ENCODE results near the gene GNB3.
"Not testable (repeated sequence)": the region's sequence is repeated elsewhere in the genome, so short reads cannot be mapped to it uniquely, and the experiment has no call there.

Gene GNB3

DNA sequence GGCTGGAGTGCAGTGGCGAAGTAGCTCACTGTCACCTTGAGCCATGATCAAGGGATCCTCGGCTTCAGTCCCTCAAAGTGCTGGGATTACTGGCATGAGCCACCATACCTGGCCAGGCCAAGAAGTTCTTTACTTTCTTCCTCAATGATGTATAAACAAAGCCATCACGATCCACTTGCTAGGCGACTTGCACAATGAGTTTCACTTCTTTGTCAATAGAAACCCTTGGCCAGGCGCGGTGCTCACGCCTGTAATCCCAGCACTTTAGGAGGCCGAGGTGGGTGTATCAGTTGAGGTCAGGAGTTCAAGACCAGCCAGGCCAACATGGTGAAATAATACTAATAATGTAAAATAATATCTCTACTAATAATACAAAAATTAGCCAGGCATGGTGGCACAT, 46.7 kb downstream of the GNB3 start:
- no peak for DNase-seq

DNA sequence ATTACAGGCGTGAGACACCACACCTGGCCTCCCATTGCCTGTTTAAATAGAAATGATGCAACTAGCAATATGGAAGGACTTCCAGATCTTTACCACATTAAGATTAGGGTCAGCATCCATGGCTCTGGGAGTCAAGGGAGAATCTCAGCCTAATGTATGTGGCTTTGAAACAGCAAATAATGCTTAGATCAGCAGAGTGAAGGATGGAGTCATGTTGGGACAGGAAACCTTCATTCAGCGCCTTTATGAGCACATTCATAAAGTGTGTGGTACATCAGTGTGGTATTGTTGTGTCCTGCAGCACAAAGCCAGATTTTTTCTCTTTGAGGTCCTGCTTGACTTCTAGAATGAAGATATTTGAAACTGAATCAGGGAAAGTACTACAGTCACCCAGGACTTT, 47.6 kb downstream of the GNB3 start:
- DNase-seq, result no peak

DNA sequence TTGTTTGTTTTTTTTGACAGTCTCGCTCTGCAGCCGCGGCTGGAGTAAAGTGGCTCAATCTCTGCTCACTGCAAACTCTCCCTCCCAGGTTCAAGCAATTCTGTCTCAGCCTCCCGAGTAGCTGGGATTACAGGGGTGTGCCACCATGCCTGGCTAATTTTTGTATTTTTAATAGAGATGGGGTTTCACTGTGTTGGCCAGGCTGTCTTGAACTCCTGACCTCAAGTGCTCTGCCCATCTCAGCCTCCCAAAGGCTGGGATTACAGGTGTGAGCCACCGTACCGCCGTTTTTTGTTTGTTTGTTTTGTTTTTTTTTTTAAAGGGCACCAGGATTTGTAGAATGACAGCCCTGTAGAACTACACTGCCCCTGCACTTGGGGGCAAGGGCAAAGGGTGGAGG, 48.1 kb downstream of the GNB3 start:
- DNase-seq, result not testable (repeated sequence)

DNA sequence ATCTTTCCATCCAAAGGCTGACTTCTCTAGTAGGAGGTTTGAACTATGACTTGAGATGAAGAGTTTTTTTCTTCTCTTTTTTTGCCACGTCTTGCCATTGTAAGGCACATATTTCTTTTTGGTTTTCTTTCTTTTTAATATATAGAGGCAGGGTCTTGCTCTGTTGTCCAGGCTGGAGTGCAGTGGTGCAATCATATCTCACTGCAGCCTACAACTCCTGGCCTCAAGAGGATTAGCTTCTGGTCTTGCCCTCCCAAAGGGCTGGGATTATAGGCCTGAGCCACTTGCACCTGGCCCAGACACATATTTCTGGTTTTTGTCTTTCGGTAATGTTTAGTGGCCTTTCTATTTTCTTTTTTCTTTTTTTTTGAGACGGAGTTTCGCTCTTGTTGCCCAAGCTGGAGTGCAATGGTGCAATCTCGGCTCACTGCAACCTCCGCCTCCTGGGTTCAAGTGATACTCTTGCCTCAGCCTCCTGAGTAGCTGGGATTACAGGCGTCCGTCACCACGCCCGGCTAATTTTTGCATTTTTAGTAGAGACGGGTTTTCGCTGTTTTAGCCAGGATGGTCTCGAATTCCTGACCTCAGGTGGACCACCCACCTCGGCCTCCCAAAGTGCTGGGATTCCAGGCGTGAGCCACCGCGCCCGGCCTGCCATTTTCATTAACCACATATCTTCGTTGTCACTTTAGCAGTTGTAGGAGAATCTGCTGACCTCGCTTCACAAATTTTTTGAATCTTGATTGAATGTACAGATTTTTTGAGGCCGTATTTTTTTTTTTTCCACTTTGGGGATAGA, 49.2 kb downstream of the GNB3 start:
- DNase-seq, result not testable (repeated sequence)

DNA sequence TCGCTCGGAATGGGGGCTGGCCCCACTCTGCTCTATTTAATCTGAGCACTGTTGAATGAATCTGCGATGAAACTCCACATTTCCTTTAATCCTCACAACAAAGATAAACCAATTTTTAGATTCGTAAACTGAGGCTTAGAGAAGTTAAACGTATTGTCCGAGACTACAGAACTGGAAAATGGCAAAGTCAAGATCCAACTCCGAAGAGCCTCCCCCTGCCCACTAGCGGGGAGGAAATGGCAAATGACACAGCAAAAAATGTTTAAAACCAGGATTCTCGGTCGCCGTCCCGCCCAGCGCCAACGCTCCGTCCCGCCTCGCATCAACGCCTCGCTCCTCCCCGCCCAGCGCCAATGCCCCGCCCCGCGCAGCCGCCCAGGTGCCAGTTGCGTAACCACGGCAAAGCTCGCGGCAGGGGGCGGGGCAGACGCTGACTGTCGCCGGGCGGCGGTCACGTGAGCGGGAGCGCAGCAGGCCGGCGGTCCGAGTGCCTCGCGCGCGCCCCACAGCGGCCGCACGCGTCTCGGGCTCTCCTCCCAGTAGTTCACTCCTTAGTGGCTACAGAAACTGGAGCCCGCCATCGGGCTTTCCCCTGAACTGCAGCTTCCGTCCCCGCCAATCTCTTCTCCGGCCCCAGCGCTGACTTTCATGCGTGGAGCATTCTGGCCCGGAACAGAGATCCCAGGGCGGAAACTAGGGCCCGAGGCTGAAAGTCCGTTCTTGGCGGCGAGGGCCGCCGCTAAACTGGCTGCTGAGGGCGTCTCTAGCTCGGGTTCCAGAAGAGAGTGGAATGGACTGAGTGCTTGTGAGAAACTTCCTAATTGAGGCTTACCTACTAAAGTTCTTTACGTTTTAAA, 50.3 kb downstream of the GNB3 start:
- peak; percentile 92 for DNase-seq

DNA sequence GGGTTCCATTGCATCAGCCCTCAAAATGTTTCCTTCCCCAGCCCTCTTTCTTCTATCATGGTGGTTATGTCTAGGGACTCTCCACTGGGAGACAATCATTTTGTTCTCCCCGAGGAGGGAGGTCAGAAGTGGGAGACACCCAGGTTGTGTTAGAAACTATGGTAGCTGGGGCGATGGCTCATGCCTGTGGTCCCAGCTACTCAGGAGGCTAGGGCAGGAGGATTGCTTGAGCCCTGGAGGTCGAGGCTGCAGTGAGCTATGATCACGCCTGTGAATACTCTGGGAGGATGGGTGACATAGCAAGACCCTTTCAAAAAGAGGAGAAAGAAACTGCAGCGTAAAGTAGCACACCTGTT, 50.9 kb downstream of the GNB3 start:
- no peak for DNase-seq

DNA sequence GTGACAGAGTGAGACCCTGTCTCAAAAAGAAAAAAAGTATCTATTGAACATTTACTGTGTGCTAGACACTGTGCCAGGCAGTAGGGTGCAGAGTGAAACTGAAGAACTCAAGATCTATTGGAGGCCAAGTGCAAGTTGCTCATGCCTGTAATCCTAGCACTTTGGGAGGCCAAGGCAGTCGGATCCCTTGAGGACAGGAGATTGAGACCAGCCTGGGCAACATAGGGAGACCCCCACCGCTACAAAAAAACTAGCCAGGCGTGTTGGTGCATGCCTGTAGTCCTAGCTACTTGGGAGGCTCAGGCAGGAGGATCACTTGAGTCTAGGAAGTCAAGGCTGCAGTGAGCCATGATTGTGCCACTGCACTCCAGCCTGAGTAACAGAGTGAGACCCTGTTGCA, 52.0 kb downstream of the GNB3 start:
- DNase-seq, result not testable (repeated sequence)

DNA sequence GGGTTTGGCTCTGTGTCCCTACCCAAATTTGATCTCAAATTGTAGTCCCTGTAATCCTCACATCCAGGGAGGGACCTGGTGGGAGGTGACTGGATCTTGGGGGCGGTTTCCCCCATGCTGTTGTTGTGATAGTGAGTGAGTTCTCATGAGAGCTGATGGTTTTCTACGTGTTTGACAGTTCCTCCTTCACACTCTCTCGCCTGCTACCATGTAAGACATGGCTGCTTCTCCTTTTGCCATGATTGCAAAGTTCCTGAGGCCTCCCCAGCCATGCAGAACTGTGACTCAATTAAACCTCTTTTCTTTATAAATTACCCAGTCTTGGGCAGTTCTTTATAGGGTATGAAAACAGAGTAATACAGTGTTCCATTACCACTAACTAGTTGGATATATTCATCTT, 53.6 kb downstream of the GNB3 start:
- no peak for DNase-seq
